Mesenchymal stem cell (in vitro differentiated cells and primary cell): ENCODE data around the gene UNC50.
A peak's percentile ranks its signal among the peaks of the same experiment; 100 is the strongest.

ENCODE experiments used
- DNase-seq: peaks from one replicate; pipeline ENCODE4 v3.0.0-alpha.2; 2013
- H2AFZ ChIP-seq: one replicate; pipeline ENCODE4 v1.6.1; 2013; ENCODE audit warnings: low read depth, mild to moderate bottlenecking, control low read depth, inconsistent platforms, low read length, moderate library complexity
- H2AK5ac ChIP-seq: 2 replicates; pipeline ENCODE4 v1.6.1; 2013; ENCODE audit warnings: low read length, moderate library complexity, mild to moderate bottlenecking, inconsistent platforms; ENCODE audit not compliant: severe bottlenecking
- H2BK120ac ChIP-seq: one replicate; pipeline ENCODE4 v1.6.1; 2013; ENCODE audit warnings: low read depth, mild to moderate bottlenecking, inconsistent platforms, low read length, moderate library complexity
- H2BK12ac ChIP-seq, 2 experiments: one replicate each; pipeline ENCODE4 v1.6.1; 2013; ENCODE audit warnings: inconsistent platforms in 2 of 2, low read length in 2 of 2, mild to moderate bottlenecking in 2 of 2, moderate library complexity in 2 of 2, control low read depth in 1 of 2
- H2BK15ac ChIP-seq: one replicate; pipeline ENCODE4 v1.6.1; 2013; ENCODE audit warnings: mild to moderate bottlenecking, low read depth, inconsistent platforms; ENCODE audit not compliant: poor library complexity, severe bottlenecking
- H2BK5ac ChIP-seq: 2 replicates; pipeline ENCODE4 v1.6.1; 2013; ENCODE audit warnings: low read depth, mild to moderate bottlenecking, low read length, control low read depth, inconsistent platforms; ENCODE audit not compliant: poor library complexity, severe bottlenecking
- H3K14ac ChIP-seq, 2 experiments: one replicate each; pipeline ENCODE4 v1.6.1; 2013; ENCODE audit warnings: inconsistent platforms in 2 of 2, low read length in 2 of 2, control low read depth in 1 of 2, mild to moderate bottlenecking in 1 of 2, moderate library complexity in 1 of 2
- H3K18ac ChIP-seq, 2 experiments: one replicate each; pipeline ENCODE4 v1.6.1; 2013; ENCODE audit warnings: inconsistent platforms in 2 of 2, low read length in 2 of 2, control low read depth in 1 of 2, low read depth in 1 of 2, mild to moderate bottlenecking in 1 of 2
- H3K23ac ChIP-seq, 2 experiments: one replicate each; pipeline ENCODE4 v1.6.1; 2013; ENCODE audit warnings: inconsistent platforms in 2 of 2, low read length in 2 of 2, mild to moderate bottlenecking in 2 of 2, moderate library complexity in 2 of 2, control low read depth in 1 of 2
- H3K27ac ChIP-seq: 2 replicates; pipeline ENCODE4 v1.5.1; 2013; ENCODE audit warnings: mild to moderate bottlenecking, moderate library complexity, low read length, control low read depth, inconsistent platforms; ENCODE audit not compliant: poor library complexity, severe bottlenecking
- H3K27me3 ChIP-seq, 2 experiments: 2 replicates each; pipeline versions ENCODE4 v1.6.1 to v1.7.0; 2013; ENCODE audit warnings: low read length in 2 of 2, mild to moderate bottlenecking in 2 of 2, moderate library complexity in 2 of 2, control low read depth in 1 of 2, inconsistent platforms in 1 of 2; ENCODE audit not compliant: control insufficient read depth in 1 of 2, insufficient read depth in 1 of 2
- H3K36me3 ChIP-seq, 2 experiments: 2 replicates each; pipeline versions ENCODE4 v1.6.1 to v1.7.0; 2013; ENCODE audit warnings: low read length in 2 of 2, control low read depth in 1 of 2, inconsistent platforms in 1 of 2, low read depth in 1 of 2, mild to moderate bottlenecking in 1 of 2; ENCODE audit not compliant: insufficient read depth in 2 of 2, control insufficient read depth in 1 of 2
- H3K4ac ChIP-seq, 2 experiments: one replicate each; pipeline ENCODE4 v1.6.1; 2013; ENCODE audit warnings: inconsistent platforms in 2 of 2, low read length in 2 of 2, mild to moderate bottlenecking in 2 of 2, moderate library complexity in 2 of 2, control low read depth in 1 of 2, low read depth in 1 of 2
- H3K4me1 ChIP-seq: 2 replicates; pipeline ENCODE4 v1.6.1; 2013; ENCODE audit warnings: low read depth, low read length, control low read depth; ENCODE audit not compliant: control insufficient read depth, insufficient read depth
- H3K4me2 ChIP-seq: 2 replicates; pipeline ENCODE4 v1.6.1; 2013; ENCODE audit warnings: low read length, mild to moderate bottlenecking, inconsistent platforms; ENCODE audit not compliant: poor library complexity, severe bottlenecking
- H3K4me3 ChIP-seq, 2 experiments: 2 replicates each; pipeline versions ENCODE4 v1.5.1 to v1.7.0; 2013; ENCODE audit warnings: low read length in 2 of 2, mild to moderate bottlenecking in 2 of 2, control low read depth in 1 of 2, low read depth in 1 of 2; ENCODE audit not compliant: insufficient read depth in 1 of 2
- H3K79me1 ChIP-seq: replicated peaks from 2 replicates; pipeline ENCODE4 v1.6.1; 2013; ENCODE audit warnings: mild to moderate bottlenecking, control low read depth, low read length, inconsistent platforms; ENCODE audit not compliant: poor library complexity, severe bottlenecking
- H3K9ac ChIP-seq: 2 replicates; pipeline ENCODE4 v1.7.0; 2013; ENCODE audit warnings: mild to moderate bottlenecking, low read length, moderate library complexity
- H3K9me3 ChIP-seq: 2 replicates; pipeline ENCODE4 v1.7.0; 2013; ENCODE audit warnings: mild to moderate bottlenecking, low read length; ENCODE audit not compliant: control insufficient read depth
- H4K8ac ChIP-seq: one replicate; pipeline ENCODE4 v1.6.1; 2013; ENCODE audit warnings: inconsistent platforms, mild to moderate bottlenecking, low read length, moderate library complexity
- H4K91ac ChIP-seq: one replicate; pipeline ENCODE4 v1.6.1; 2013; ENCODE audit warnings: mild to moderate bottlenecking, low read length, inconsistent platforms
- WGBS: methylation state at CpG from one replicate; pipeline ENCODE4 v1.1.7; 2013; ENCODE audit warnings: mixed read lengths; 5-methylcytosine and 5-hydroxymethylcytosine counted together

UNC50 gene

GRCh38 chr2:98576666-98577312 is 31.6 kb upstream of the UNC50 start:
- Histone ChIP-seq H3K9ac (no peak overlapping the region), H2BK15ac (no peak overlapping the region), H4K91ac (no peak overlapping the region), H3K14ac (no peak overlapping the region), H3K79me1 (no peaks in the 10 kb centered on the region), H2AK5ac (no peak overlapping the region), H3K23ac (no peak overlapping the region), H3K4me2 (no peak overlapping the region), H3K18ac (no peak overlapping the region), H3K27ac (no peak overlapping the region), H3K4me1 (peaks cover 3% of the 10 kb centered on the region), H2BK12ac (no peak overlapping the region), H2AFZ (no peak overlapping the region), H2BK5ac (no peak overlapping the region), H3K4ac (no peak overlapping the region), H3K4me3 (no peak overlapping the region), H4K8ac (no peak overlapping the region), H3K27me3 (no peaks in the 10 kb centered on the region), H3K9me3 (no peaks in the 10 kb centered on the region), H3K36me3 (peaks cover 37 to 53% of the 10 kb centered on the region in 2 experiments), H2BK120ac (no peak overlapping the region)
- 97% methylated on average over 22 of the region's 22 CpGs for WGBS
- no peak for DNase-seq

DNA sequence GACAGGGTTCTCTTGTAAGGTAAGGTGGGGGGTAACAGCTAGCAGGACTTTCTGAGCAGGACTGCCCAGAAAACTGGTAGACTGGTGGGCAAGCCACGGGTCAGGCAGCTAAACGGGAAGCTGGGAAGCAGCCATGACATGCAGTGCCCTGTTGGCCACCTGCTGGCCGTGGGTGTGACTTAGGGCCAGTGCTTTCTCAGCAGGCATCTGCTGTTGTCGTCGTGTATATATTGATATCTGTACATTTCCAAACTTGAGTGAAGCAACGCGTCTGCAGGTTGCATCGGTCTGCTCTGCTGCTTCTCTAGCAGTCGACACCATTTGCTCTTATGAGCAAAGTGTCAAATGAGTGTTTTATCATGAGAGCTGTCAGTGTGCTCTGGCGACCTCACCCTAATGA is 31.1 kb upstream of the UNC50 start:
- no peak for DNase-seq
- Histone ChIP-seq H3K9me3 (no peaks in the 10 kb centered on the region), H2BK120ac (no peak overlapping the region), H3K9ac (no peak overlapping the region), H3K23ac (no peak overlapping the region), H2BK5ac (no peak overlapping the region), H3K18ac (no peak overlapping the region), H3K14ac (no peak overlapping the region), H4K91ac (no peak overlapping the region), H3K27ac (no peak overlapping the region), H2BK12ac (no peak overlapping the region), H3K4me1 (peaks cover 3% of the 10 kb centered on the region), H2AFZ (no peak overlapping the region), H2AK5ac (no peak overlapping the region), H3K27me3 (no peaks in the 10 kb centered on the region), H4K8ac (no peak overlapping the region), H3K4me2 (no peak overlapping the region), H3K79me1 (no peaks in the 10 kb centered on the region), H3K4me3 (no peak overlapping the region), H3K4ac (no peak overlapping the region), H2BK15ac (no peak overlapping the region), H3K36me3 (peaks cover 40 to 52% of the 10 kb centered on the region in 2 experiments)
- whole genome bisulfite sequencing, result 95% methylated on average over 10 of the region's 10 CpGs

DNA sequence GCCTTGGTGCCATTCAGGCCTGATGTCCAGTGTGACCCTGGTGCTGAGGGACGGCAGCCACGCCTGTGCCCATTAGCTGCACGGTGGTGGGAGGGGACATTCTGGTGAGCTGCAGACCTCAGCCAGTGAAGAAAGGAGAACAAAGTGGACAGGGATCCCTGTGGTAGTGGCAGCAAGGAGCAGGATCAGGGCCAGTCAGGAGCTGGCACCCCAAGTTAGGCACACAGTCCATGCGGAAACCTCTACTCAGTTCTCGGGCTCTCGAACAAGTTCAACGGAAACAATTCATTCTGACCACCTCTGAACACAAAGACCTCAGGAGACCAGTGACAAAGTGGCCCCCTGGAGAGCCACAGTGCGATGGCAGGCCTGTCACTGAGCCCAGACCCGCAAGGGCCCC is 30.2 kb upstream of the UNC50 start:
- Histone ChIP-seq H2AFZ (no peak overlapping the region), H2BK12ac (no peak overlapping the region), H3K18ac (no peak overlapping the region), H2AK5ac (no peak overlapping the region), H3K4me1 (peaks cover 3% of the 10 kb centered on the region), H3K27me3 (no peaks in the 10 kb centered on the region), H3K27ac (no peak overlapping the region), H3K4me2 (no peak overlapping the region), H3K9ac (no peak overlapping the region), H2BK15ac (no peak overlapping the region), H3K4ac (no peak overlapping the region), H3K4me3 (peak overlapping the region in 1 of 2 experiments; percentile 1), H3K23ac (no peak overlapping the region), H4K8ac (no peak overlapping the region), H2BK120ac (no peak overlapping the region), H3K36me3 (peaks cover 38 to 44% of the 10 kb centered on the region in 2 experiments), H4K91ac (no peak overlapping the region), H3K9me3 (no peaks in the 10 kb centered on the region), H3K79me1 (no peaks in the 10 kb centered on the region), H2BK5ac (no peak overlapping the region), H3K14ac (no peak overlapping the region)
- WGBS, result 95% methylated on average over 9 of the region's 9 CpGs
- no peak for DNase-seq

- Histone ChIP-seq H2AFZ (no peak overlapping the region), H3K4me1 (no peaks in the 10 kb centered on the region), H3K27me3 (no peaks in the 10 kb centered on the region), H2BK5ac (no peak overlapping the region), H2BK120ac (no peak overlapping the region), H2AK5ac (no peak overlapping the region), H2BK12ac (no peak overlapping the region), H3K9ac (no peak overlapping the region), H3K23ac (no peak overlapping the region), H3K4me2 (no peak overlapping the region), H3K4me3 (no peak overlapping the region), H3K4ac (no peak overlapping the region), H3K18ac (no peak overlapping the region), H3K36me3 (peaks cover 40 to 41% of the 10 kb centered on the region in 2 experiments), H3K79me1 (no peaks in the 10 kb centered on the region), H3K27ac (no peak overlapping the region), H3K14ac (no peak overlapping the region), H4K91ac (no peak overlapping the region), H2BK15ac (no peak overlapping the region), H3K9me3 (no peaks in the 10 kb centered on the region), H4K8ac (no peak overlapping the region)
- WGBS, result 98% methylated on average over 7 of the region's 7 CpGs
- DNase-seq, result no peak
These were observed 28.5 kb upstream of the UNC50 start for GRCh38 chr2:98579926-98580325.
